ENCODE results near the gene PERM1. TPM values are rescaled to one million over a fixed set of nuclear protein-coding genes. Genes with fewer than 3 reads are reported as not detected.
A peak's percentile ranks its signal among the peaks of the same experiment; 100 is the strongest.

PERM1 gene
- total and polyA plus RNA-seq, 2 of the 13 experiments (the other 11 are each of a cell fraction or from before 2014, with no cell fraction given): 0.04 to 0.29 TPM

- TF ChIP-seq ZBTB25 (CRISPR knock-in tag; IDR thresholded peaks at IDR 0.05): peak; percentile 40; the same call in 1 of the 2 replicates
- TF ChIP-seq ZFP82 (CRISPR knock-in tag; IDR thresholded peaks at IDR 0.05; ENCODE audit: borderline replicate concordance): 0 out of 2 replicates have a peak, but pooled peaks have one; percentile 36
- TF ChIP-seq SMAD3 (CRISPR knock-in tag; IDR thresholded peaks at IDR 0.05): peak; percentile 44; the same call in 1 of the 2 replicates
- TF ChIP-seq MXD3 (CRISPR knock-in tag; IDR thresholded peaks at IDR 0.05): peak; percentile 70; the same call in 1 of the 2 replicates
- peak; percentile 53; the same call in 1 of the 2 replicates for TF ChIP-seq ZNF280B (CRISPR knock-in tag; IDR thresholded peaks at IDR 0.05; ENCODE audit: borderline replicate concordance)
- TF ChIP-seq ZNF574 (CRISPR knock-in tag; IDR thresholded peaks at IDR 0.05): peak; percentile 89
- peak; percentile 31 for TF ChIP-seq NR2C2 (CRISPR knock-in tag; IDR thresholded peaks at IDR 0.05; ENCODE audit: borderline replicate concordance)
- TF ChIP-seq ZBTB34 (CRISPR knock-in tag; IDR thresholded peaks at IDR 0.05): no peak
- TF ChIP-seq AGO2 (optimal IDR thresholded peaks at IDR 0.05; ENCODE audit: low read depth, low read length): peak; percentile 67
- no peak; the same call in 1 of the 2 replicates for TF ChIP-seq ZNF788 (CRISPR knock-in tag; IDR thresholded peaks at IDR 0.05; ENCODE audit: borderline replicate concordance)
- TF ChIP-seq RBFOX2 (IDR thresholded peaks at IDR 0.05; ENCODE audit: low read depth, low read length): peak; percentile 80
- TF ChIP-seq U2AF1 (optimal IDR thresholded peaks at IDR 0.05; ENCODE audit: low read depth, low read length): no peak
- TF ChIP-seq ZNF556 (CRISPR knock-in tag; IDR thresholded peaks at IDR 0.05; ENCODE audit: borderline replicate concordance): 0 out of 2 replicates have a peak, but pooled peaks have one; percentile 18
- TF ChIP-seq ZNF816 (CRISPR knock-in tag; IDR thresholded peaks at IDR 0.05; ENCODE audit: borderline replicate concordance): 0 out of 2 replicates have a peak, but pooled peaks have one; percentile 58
- TF ChIP-seq KDM1A (CRISPR knock-in tag; IDR thresholded peaks at IDR 0.05): no peak
- peak; percentile 70 for TF ChIP-seq SP2 (CRISPR knock-in tag; IDR thresholded peaks at IDR 0.05)
- TF ChIP-seq HNRNPL (IDR thresholded peaks at IDR 0.05; ENCODE audit: low read depth, low read length): no peak
- peak; percentile 25; the same call in 1 of the 2 replicates for TF ChIP-seq MED1 (CRISPR knock-in tag; IDR thresholded peaks at IDR 0.05)
- TF ChIP-seq ZNF335 (CRISPR knock-in tag; IDR thresholded peaks at IDR 0.05): peak; percentile 34; the same call in 1 of the 2 replicates
These were observed 22.8 kb downstream of the PERM1 start, which contains the start of gene NOC2L (continued) for GRCh38 chr1:958823-959730.
